Fibroblast of pulmonary artery (primary cell): ENCODE measurements around the gene EYS.
A peak's percentile ranks its signal among the peaks of the same experiment; 100 is the strongest.

ENCODE experiments used
- DNase-seq: peaks from one replicate; pipeline ENCODE4 v3.0.0-alpha.2; 2010; ENCODE audit warnings: low read depth
- H3K4me3 ChIP-seq: replicated peaks from 2 replicates; pipeline ENCODE4 v1.5.1; 2011; ENCODE audit warnings: low read depth, mild to moderate bottlenecking, control low read depth, low read length, moderate library complexity
- TF ChIP-seq, protein P1 (sequence below): IDR thresholded peaks from 2 replicates; pipeline ENCODE4 v1.5.1; 2011; ENCODE audit warnings: mild to moderate bottlenecking, control low read depth, low read length, inconsistent platforms; ENCODE audit errors: missing control alignments

EYS gene

DNA sequence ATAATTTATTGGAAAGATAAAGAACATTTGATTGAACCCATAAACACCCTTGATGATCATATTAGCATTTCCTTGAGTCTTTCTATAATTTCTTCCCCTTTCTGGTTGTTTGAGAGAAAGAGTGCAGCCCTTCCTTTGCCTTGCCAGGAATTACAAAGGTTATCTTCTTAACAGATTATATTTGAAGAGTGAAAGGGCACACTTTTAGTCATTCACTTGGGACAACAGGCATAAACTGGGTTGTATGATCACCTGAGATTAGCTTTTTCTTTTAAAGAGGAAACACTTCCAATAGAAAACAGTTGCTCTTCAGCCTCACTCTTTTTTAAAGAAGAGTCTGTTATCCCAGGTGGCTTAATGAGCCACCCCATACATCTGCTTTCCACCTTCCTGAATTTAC is 1776.2 kb downstream of the EYS start:
- TF ChIP-seq, protein P1, sequence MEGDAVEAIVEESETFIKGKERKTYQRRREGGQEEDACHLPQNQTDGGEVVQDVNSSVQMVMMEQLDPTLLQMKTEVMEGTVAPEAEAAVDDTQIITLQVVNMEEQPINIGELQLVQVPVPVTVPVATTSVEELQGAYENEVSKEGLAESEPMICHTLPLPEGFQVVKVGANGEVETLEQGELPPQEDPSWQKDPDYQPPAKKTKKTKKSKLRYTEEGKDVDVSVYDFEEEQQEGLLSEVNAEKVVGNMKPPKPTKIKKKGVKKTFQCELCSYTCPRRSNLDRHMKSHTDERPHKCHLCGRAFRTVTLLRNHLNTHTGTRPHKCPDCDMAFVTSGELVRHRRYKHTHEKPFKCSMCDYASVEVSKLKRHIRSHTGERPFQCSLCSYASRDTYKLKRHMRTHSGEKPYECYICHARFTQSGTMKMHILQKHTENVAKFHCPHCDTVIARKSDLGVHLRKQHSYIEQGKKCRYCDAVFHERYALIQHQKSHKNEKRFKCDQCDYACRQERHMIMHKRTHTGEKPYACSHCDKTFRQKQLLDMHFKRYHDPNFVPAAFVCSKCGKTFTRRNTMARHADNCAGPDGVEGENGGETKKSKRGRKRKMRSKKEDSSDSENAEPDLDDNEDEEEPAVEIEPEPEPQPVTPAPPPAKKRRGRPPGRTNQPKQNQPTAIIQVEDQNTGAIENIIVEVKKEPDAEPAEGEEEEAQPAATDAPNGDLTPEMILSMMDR = no peak
- H3K4me3 ChIP-seq = no peak overlapping the region
- DNase-seq = no peak

DNA sequence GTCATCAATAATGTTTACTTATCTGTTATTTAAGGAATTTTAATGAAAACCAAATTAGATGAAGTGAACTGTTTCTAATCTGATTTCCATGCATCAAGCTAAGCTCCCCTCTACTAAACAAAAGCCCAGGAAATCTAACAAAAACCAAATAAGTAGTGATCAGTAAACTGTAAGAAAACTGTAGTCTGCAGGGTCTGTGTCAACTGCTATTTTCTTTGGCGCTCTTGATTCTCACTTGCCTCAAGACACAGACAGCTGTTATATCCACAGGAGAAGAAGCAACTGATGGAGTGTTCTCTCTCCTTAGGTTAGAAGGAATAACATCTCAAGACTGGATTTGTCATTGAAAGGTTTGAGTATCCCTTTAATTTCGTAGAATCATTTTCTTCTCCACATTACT is 1777.9 kb downstream of the EYS start:
- TF ChIP-seq, protein P1 = no peak
- no peak overlapping the region for H3K4me3 ChIP-seq
- DNase-seq = no peak

DNA sequence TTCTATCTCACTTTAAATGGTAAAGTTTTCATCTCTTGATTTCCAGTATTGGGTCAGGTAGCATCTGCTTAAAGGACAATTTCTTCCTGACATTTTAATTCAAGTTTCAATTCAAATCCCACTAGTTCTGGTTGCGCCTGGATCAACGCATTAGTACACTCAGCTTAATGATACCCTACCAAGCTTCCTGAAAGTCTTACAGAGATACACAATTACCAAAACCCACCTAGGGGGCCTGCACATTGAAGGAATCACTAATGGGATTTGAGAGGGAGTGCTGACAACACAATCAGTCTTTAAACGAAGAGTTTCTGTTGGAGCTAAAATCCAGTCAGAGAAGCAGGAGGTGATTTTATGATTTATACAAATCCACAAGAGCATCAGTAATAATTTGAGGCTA is 1778.4 kb downstream of the EYS start:
- no peak overlapping the region for H3K4me3 ChIP-seq
- TF ChIP-seq, protein P1 = no peak
- no peak for DNase-seq

DNA sequence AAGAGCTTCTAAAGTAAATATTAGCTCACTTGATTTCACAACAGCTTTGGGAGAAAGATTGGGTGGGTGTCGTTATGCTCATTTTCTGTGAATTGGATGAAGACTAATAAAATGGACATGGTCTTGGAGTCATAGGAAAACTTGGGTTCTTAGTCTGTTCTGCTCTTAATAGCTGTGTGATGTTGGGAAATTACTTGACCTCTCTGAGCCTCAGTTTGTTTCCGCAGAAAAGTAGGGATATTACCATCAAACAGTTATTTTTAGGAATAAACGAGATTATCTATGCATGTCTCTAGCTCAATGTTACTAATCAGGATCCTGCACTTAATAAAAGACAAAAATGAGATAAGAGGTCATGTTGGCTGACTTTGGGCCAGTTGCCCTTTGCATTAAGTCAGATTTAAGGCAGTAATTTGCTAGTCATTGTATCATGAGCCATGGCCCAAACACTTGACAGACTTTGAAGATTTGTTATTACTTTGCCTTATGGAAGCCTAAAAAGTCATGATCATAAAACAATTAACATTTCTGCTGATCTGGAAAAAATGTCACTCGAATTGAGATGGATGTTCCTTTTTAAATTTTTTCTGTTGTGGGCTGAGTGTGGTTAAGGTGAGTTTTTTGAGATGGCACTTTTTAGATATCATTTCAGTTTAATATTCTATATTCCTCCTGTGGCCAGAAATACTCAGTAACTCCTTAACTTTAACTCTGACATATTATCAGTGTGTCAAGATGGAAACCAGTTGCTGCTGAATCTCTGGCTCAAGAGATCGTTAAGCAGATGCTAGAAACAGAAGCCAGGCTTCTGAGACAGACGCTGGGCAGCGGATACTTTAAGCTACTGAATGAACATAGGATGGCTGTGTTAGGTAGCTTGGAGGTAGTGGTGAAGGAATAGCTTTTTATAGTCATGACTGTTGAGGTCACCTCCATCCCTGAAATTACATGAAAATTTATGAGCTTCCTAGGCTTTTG is 1779.8 kb downstream of the EYS start:
- DNase-seq = no peak
- TF ChIP-seq, protein P1 = no peak
- no peak overlapping the region for H3K4me3 ChIP-seq

DNA sequence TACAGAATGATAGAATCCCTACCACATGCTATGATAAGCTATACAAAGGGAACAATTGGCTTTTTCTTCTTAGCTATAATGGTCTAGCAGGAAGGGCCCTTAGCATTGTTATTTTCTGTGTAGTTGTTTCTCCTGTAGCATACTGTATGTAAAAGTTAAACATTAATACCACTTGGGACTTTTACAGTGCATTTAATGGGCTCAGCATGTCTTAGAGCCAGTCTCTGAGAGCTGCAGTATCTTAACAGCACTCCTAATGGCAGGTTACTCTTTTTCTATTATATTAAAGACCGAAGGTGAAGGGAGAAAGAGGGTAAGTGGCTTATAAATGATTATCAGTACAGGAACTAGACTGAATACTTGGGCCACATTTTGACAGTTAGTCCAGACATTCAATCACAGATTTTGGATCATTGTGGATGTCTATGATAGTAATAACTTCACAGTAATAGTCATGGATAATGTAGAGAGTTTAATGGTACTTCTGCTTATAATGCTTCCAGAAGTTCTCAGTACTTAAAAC is 1780.7 kb downstream of the EYS start:
- no peak overlapping the region for H3K4me3 ChIP-seq
- TF ChIP-seq, protein P1 = no peak
- DNase-seq = no peak

DNA sequence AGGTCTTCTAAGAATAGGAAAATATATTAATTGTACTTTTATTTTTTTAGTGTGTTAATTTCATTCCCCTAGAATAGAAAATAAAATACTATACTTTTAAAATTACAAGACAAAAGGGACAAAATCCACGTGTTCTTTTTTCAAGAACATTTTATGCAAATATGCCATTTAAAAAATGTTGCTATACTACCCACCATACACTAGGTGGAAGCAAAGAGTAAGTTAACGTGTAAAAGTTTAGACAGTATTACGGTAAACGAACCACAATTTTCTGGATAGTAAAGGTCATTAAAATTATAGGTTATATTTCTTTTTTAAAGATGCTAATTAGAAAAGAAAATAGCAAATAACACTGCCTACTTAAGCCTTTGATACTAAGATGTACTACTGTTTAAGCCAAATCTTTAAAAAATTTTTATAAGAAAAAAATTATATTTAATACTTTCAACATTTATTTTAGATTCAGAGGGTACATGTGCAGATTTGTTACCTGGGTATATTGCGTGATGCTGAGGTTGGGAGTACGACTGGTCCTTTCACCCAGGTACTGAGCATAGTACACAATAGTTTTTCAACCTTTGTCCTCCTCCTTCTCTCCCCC is 1783.8 kb downstream of the EYS start:
- TF ChIP-seq, protein P1 = peak; percentile 70
- H3K4me3 ChIP-seq = no peak overlapping the region
- peak; percentile 66 for DNase-seq
